Measurements from ENCODE around the gene ERC2. TPM values are rescaled to one million over a fixed set of nuclear protein-coding genes. Genes with fewer than 3 reads are reported as not detected.

The ERC2 gene
- total and polyA plus RNA-seq, 2 donors (not counting 3 experiments of a cell fraction or from before 2014, with no cell fraction given), result 5.6 to 15.5 TPM

DNA sequence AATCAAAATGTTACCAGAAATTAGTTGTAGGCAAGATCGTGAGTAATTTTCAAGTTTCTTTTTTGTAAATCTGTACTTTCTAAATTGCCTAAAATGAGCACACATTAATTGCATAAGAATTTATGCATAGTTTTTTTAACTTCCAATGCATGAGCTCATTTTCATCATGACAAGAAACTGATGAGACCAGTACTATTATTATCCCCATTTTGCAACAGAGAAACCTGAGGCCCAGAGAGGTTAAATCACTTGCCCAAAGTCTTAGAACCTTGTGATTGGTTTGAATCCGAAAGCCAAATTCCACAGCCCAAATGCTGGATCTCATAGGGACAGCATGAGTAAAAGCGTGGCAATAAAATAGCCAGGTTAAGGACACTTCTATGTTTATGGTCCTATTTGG lies 274.7 kb downstream of the ERC2 start:
- Histone ChIP-seq H3K79me2 (ENCODE audit: control insufficient read depth, insufficient read depth, low read length) (no peaks in the 10 kb centered on the region), H4K20me1 (replicated peaks; ENCODE audit: control insufficient read depth, extremely low read depth, insufficient read depth, low read length) (no peaks in the 10 kb centered on the region), H3K9ac (replicated peaks; ENCODE audit: extremely low read depth, insufficient read depth, low read length) (no peak overlapping the region), H3K4me3 (replicated peaks in 1 of 3; ENCODE audit: insufficient read depth in 1 of 3, low read depth in 1 of 3, low read length in 3 of 3) (no peak overlapping the region), H3K27ac (ENCODE audit: insufficient read depth, low read depth, low read length) (no peak overlapping the region), H3K4me2 (ENCODE audit: insufficient read depth, low read length) (no peak overlapping the region), H3K27me3 (ENCODE audit: control insufficient read depth in 2 of 2, insufficient read depth in 2 of 2, low read length in 2 of 2) (no peaks in the 10 kb centered on the region), H2AFZ (ENCODE audit: low read depth, low read length) (no peak overlapping the region), H3K36me3 (ENCODE audit: control insufficient read depth in 2 of 2, extremely low read depth in 1 of 2, insufficient read depth in 2 of 2, low read length in 2 of 2) (no peaks in the 10 kb centered on the region), H3K9me1 (replicated peaks; ENCODE audit: control insufficient read depth, extremely low read depth, insufficient read depth, low read length) (no peaks in the 10 kb centered on the region), H3K4me1 (ENCODE audit: control insufficient read depth, extremely low read depth, insufficient read depth, low read length) (no peaks in the 10 kb centered on the region), H3K9me3 (replicated peaks; ENCODE audit: control insufficient read depth, insufficient read depth, low read length) (no peaks in the 10 kb centered on the region)
- dilution Hi-C loops (cut with MboI; ENCODE audit: extremely low pct_ligation_motif_present, low sequenced_read_pairs) (no loop called here), intact Hi-C loops (cut with micrococcal nuclease) (no loop called here)
- CTCF ChIA-PET, result no interaction called here
- POLR2A ChIA-PET, result interaction anchor here (0.7 kb wide), 1 partner anchor 238 kb away, joined by 3 read pairs; no protein-coding TSS in a partner anchor
- no peak for FAIRE-seq
- no TSS peak for BruUV-seq (replicated peaks)
- no peak for TF ChIP-seq POLR2AphosphoS5 (IDR thresholded peaks at IDR 0.05; ENCODE audit: insufficient read depth, low read depth, low read length)
- no peak for TF ChIP-seq GATA2 (IDR thresholded peaks at IDR 0.05; ENCODE audit: insufficient read depth, insufficient read length, low read depth, low read length)
- TF ChIP-seq, protein P1, sequence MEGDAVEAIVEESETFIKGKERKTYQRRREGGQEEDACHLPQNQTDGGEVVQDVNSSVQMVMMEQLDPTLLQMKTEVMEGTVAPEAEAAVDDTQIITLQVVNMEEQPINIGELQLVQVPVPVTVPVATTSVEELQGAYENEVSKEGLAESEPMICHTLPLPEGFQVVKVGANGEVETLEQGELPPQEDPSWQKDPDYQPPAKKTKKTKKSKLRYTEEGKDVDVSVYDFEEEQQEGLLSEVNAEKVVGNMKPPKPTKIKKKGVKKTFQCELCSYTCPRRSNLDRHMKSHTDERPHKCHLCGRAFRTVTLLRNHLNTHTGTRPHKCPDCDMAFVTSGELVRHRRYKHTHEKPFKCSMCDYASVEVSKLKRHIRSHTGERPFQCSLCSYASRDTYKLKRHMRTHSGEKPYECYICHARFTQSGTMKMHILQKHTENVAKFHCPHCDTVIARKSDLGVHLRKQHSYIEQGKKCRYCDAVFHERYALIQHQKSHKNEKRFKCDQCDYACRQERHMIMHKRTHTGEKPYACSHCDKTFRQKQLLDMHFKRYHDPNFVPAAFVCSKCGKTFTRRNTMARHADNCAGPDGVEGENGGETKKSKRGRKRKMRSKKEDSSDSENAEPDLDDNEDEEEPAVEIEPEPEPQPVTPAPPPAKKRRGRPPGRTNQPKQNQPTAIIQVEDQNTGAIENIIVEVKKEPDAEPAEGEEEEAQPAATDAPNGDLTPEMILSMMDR (IDR thresholded peaks at IDR 0.05; ENCODE audit: extremely low read depth in 1 of 2, insufficient read depth in 1 of 2, low read depth in 1 of 2, low read length in 2 of 2), result no peak
- TF ChIP-seq MYC (IDR thresholded peaks at IDR 0.05; ENCODE audit: low read depth, low read length), result no peak
- TF ChIP-seq POLR2A (IDR thresholded peaks at IDR 0.05; ENCODE audit: low read depth, low read length), result no peak
- TF ChIP-seq JUN (IDR thresholded peaks at IDR 0.05; ENCODE audit: borderline replicate concordance, insufficient read depth, insufficient read length, low read depth), result no peak
- TF ChIP-seq EZH2 (IDR thresholded peaks at IDR 0.05; ENCODE audit: borderline replicate concordance, low read depth, low read length, severe bottlenecking), result no peak
- TF ChIP-seq, protein P2, sequence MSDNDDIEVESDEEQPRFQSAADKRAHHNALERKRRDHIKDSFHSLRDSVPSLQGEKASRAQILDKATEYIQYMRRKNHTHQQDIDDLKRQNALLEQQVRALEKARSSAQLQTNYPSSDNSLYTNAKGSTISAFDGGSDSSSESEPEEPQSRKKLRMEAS (IDR thresholded peaks at IDR 0.05; ENCODE audit: insufficient read depth, insufficient read length), result no peak
- DNase-seq (ENCODE audit: low read depth, low spot score), result no peak
